Calu3 (cell line): ENCODE results near the gene ABHD14A. TPM values are rescaled to one million over a fixed set of nuclear protein-coding genes. Genes with fewer than 3 reads are reported as not detected.

Experiments
- BruUV-seq: library from RNA; stranded (reverse); fragments of 400-500 nt; replicated peaks from 2 replicates; lab custom pipeline; 2021; lab: Mats Ljungman, UMichigan
- CTCF ChIA-PET: fragments of 300-600 bp; sonication (Branson Sonifier 250); formaldehyde crosslinking; loops from one replicate; lab custom pipeline; 2022; ENCODE audit warnings: antibody characterized with exemption; lab: Charles Lee
- DNase-seq: peaks from one replicate; pipeline ENCODE4 v3.0.0; 2022
- H3K27ac Mint-ChIP-seq: one replicate; pipeline ENCODE4 v1.8.0; 2022; ENCODE audit warnings: mixed read lengths; ENCODE audit not compliant: unreplicated experiment
- H3K27me3 Mint-ChIP-seq: one replicate; pipeline ENCODE4 v1.8.0; 2022; ENCODE audit warnings: mixed read lengths; ENCODE audit not compliant: unreplicated experiment
- H3K36me3 Mint-ChIP-seq: one replicate; pipeline ENCODE4 v1.8.0; 2022; ENCODE audit warnings: mild to moderate bottlenecking, moderate library complexity, mixed read lengths; ENCODE audit not compliant: insufficient read depth, unreplicated experiment
- H3K4me1 Mint-ChIP-seq: one replicate; pipeline ENCODE4 v1.8.0; 2022; ENCODE audit warnings: mild to moderate bottlenecking, low read depth, mixed read lengths; ENCODE audit not compliant: unreplicated experiment
- H3K4me3 Mint-ChIP-seq: one replicate; pipeline ENCODE4 v1.8.0; 2022; ENCODE audit warnings: mild to moderate bottlenecking, low read depth, moderate library complexity, mixed read lengths; ENCODE audit not compliant: unreplicated experiment
- H3K9me3 Mint-ChIP-seq: one replicate; pipeline ENCODE4 v1.8.0; 2022; ENCODE audit warnings: low read depth, mixed read lengths; ENCODE audit not compliant: unreplicated experiment
- CTCF ChIP-seq: fragments of 200-600 bp; IDR thresholded peaks from one replicate; pipeline ENCODE4 v1.8.0; 2022; ENCODE audit warnings: antibody characterized with exemption; ENCODE audit not compliant: unreplicated experiment
- intact Hi-C: fragments of 100-400 bp; cut with micrococcal nuclease; formaldehyde crosslinking; loops from one replicate; pipeline ENCODE4 v1.10.0; 2022; ENCODE audit not compliant: unreplicated experiment
- total RNA-seq: library from RNA; stranded (reverse); gene quantifications from 2 replicates; pipeline ENCODE4 v1.2.3, GENCODE V29; 2022

Gene ABHD14A
- total RNA-seq, 1 experiment from 2014 or later = 6.6 TPM

DNA sequence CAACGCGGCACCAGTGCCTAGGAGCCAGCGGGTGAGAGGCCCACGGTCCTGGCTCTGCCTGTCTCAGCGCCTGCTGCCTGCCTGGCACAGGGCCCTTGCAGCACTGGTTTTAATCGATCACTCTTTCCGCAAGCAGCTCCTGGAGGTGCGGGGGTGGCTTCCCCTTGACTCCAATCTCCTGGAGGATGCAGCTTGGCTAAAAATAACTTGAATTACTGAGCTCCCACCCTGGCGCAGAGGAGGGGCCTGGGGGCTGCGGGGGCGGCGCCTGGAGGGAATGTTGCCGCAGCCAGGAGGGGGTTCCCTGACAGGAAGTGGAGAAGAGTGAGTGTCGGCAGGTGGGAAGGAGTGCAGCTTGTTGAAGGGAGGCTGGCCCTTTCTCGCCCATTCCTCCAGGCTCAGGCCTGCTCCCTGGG lies 30.7 kb downstream of the ABHD14A start:
- BruUV-seq = no TSS peak
- Mint-ChIP-seq H3K27me3 (peaks cover 20% of the 10 kb centered on the region), H3K27ac (no peak overlapping the region), H3K36me3 (no peaks in the 10 kb centered on the region), H3K4me3 (peak overlapping the region; percentile 26), H3K9me3 (no peaks in the 10 kb centered on the region), H3K4me1 (peaks cover 19% of the 10 kb centered on the region)
- peak; percentile 73 for DNase-seq
- intact Hi-C loops = no loop called here
- no peak for TF ChIP-seq CTCF
- CTCF ChIA-PET = interaction anchor here (0.7 to 1.3 kb wide), 7 partner anchors 10 to 149 kb away, joined by 3 to 6 read pairs (median 4); partner anchors contain the start of genes POC1A and RPL29

DNA sequence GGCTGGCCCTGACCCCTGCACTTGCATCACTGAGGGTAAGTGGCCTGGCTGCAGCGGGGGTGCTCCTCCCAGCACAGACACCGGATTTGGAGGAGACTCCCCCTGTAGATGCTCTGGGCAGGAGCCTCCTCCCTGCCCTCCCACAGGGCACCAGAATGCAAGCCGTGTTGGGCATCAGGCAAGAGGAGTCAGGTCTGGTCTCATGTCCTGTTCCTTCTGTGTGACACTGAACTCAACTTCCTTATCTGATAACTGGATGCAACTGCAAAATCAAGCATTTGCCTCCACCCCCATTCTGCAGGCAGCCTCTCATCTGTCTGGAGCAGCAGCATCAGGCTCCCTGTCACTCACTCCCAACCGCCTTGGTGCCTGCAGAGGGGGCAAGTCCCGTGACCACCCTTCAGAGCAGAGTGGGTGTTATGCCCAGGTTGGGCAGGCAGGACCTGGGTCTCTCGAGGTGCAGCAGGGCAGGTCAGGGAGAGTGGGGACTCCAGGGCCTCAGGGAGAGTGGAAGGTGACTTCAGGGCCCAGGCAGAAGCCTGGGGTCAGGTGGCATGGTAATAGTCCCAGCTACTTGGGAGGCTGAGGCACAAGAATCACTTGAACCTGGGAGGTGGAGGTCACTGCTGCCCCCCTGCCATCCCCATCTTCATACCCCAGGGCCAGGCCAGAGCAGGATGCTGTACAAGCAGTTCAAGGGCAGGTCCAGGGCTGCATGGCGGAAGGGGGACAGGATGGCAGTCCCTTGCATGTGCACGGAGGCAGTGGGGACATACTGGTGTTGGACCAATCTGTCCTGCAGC lies 31.4 kb downstream of the ABHD14A start:
- no TSS peak for BruUV-seq
- no peak for DNase-seq
- H3K9me3 Mint-ChIP-seq = no peaks in the 10 kb centered on the region
- peaks cover 19% of the 10 kb centered on the region for H3K4me1 Mint-ChIP-seq
- no peaks in the 10 kb centered on the region for H3K36me3 Mint-ChIP-seq
- intact Hi-C loops = no loop called here
- no peak for TF ChIP-seq CTCF
- H3K27me3 Mint-ChIP-seq = peaks cover 23% of the 10 kb centered on the region
- CTCF ChIA-PET = interaction anchor here (0.7 to 1.3 kb wide), 6 partner anchors 9 to 117 kb away, joined by 3 to 6 read pairs (median 4); partner anchors contain the start of gene RPL29
- no peak overlapping the region for H3K27ac Mint-ChIP-seq
- peak overlapping the region; percentile 26 for H3K4me3 Mint-ChIP-seq

DNA sequence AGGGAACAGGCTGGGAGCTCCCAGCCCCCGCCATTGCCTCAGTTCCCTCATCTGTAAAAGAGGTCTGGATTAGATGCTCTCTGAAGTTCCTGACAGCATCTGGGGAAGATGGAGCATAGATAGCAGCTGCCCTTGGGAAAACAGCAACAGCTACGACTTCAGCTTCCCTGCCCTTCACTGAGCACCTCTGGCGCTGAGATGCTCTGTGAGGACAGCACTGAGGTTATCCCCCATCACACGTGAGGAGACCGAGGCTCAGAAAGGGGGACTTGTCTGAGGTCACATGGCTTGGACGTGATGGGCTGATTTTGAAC lies 31.9 kb downstream of the ABHD14A start:
- intact Hi-C loops = no loop called here
- H3K36me3 Mint-ChIP-seq = no peaks in the 10 kb centered on the region
- H3K4me1 Mint-ChIP-seq = peaks cover 19% of the 10 kb centered on the region
- no peak for TF ChIP-seq CTCF
- H3K9me3 Mint-ChIP-seq = no peaks in the 10 kb centered on the region
- no TSS peak for BruUV-seq
- H3K4me3 Mint-ChIP-seq = no peak overlapping the region
- H3K27ac Mint-ChIP-seq = no peak overlapping the region
- CTCF ChIA-PET = no interaction called here
- H3K27me3 Mint-ChIP-seq = peaks cover 23% of the 10 kb centered on the region
- no peak for DNase-seq

GRCh38 chr3:52007291-52007690 lies 32.4 kb downstream of the ABHD14A start:
- H3K9me3 Mint-ChIP-seq = no peaks in the 10 kb centered on the region
- no TSS peak for BruUV-seq
- DNase-seq = no peak
- peaks cover 19% of the 10 kb centered on the region for H3K4me1 Mint-ChIP-seq
- no peak overlapping the region for H3K27ac Mint-ChIP-seq
- intact Hi-C loops = no loop called here
- no peak for TF ChIP-seq CTCF
- H3K36me3 Mint-ChIP-seq = no peaks in the 10 kb centered on the region
- peaks cover 21% of the 10 kb centered on the region for H3K27me3 Mint-ChIP-seq
- CTCF ChIA-PET = interaction anchor here (0.6 kb wide), 1 partner anchor 73 kb away, joined by 6 read pairs; no protein-coding TSS in a partner anchor
- no peak overlapping the region for H3K4me3 Mint-ChIP-seq
